Measurements from ENCODE around the gene OR8D1.

GRCh38 chr11:124256076-124256475, 57.7 kb downstream of the OR8D1 start, which contains the start of gene OR8G5:
- no peak for TF ChIP-seq CTCF (IDR thresholded peaks at IDR 0.05)
- TF ChIP-seq POLR2A (IDR thresholded peaks at IDR 0.05), result no peak
